ENCODE measurements around the gene CLDN18.

DNA sequence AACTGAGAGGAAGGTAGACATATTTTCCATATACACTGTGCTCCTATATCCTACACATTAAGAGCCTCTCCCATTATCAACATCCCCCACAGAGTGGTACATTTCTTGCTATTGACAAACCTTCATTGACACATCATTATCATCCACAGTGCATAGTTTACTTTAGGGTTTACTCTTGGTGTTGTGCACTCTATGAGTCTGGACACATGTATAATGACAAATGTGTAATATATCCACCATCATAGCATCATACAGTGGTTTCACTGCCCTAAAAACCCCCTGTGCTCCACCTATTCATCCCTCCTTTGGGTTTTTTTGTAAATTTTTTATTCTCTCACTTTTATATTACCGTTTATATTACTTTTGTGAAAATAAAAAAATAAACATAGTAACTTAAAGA lies 22.2 kb upstream of the CLDN18 start:
- TF ChIP-seq, protein P1, sequence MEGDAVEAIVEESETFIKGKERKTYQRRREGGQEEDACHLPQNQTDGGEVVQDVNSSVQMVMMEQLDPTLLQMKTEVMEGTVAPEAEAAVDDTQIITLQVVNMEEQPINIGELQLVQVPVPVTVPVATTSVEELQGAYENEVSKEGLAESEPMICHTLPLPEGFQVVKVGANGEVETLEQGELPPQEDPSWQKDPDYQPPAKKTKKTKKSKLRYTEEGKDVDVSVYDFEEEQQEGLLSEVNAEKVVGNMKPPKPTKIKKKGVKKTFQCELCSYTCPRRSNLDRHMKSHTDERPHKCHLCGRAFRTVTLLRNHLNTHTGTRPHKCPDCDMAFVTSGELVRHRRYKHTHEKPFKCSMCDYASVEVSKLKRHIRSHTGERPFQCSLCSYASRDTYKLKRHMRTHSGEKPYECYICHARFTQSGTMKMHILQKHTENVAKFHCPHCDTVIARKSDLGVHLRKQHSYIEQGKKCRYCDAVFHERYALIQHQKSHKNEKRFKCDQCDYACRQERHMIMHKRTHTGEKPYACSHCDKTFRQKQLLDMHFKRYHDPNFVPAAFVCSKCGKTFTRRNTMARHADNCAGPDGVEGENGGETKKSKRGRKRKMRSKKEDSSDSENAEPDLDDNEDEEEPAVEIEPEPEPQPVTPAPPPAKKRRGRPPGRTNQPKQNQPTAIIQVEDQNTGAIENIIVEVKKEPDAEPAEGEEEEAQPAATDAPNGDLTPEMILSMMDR (IDR thresholded peaks at IDR 0.05; ENCODE audit: low read depth, low read length, missing input control) = no peak
- no peak for TF ChIP-seq SP1 (IDR thresholded peaks at IDR 0.05)
- TF ChIP-seq GABPA (IDR thresholded peaks at IDR 0.05 in 1 of 2, conservative IDR thresholded peaks at IDR 0.05 in 1 of 2) = no peak
- no peak for TF ChIP-seq FOXA1 (IDR thresholded peaks at IDR 0.05)
- TF ChIP-seq, protein P2, sequence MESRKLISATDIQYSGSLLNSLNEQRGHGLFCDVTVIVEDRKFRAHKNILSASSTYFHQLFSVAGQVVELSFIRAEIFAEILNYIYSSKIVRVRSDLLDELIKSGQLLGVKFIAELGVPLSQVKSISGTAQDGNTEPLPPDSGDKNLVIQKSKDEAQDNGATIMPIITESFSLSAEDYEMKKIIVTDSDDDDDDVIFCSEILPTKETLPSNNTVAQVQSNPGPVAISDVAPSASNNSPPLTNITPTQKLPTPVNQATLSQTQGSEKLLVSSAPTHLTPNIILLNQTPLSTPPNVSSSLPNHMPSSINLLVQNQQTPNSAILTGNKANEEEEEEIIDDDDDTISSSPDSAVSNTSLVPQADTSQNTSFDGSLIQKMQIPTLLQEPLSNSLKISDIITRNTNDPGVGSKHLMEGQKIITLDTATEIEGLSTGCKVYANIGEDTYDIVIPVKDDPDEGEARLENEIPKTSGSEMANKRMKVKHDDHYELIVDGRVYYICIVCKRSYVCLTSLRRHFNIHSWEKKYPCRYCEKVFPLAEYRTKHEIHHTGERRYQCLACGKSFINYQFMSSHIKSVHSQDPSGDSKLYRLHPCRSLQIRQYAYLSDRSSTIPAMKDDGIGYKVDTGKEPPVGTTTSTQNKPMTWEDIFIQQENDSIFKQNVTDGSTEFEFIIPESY (IDR thresholded peaks at IDR 0.05) = no peak
- TF ChIP-seq JUND (IDR thresholded peaks at IDR 0.05) = no peak
- TF ChIP-seq YY1 (IDR thresholded peaks at IDR 0.05) = no peak
- TF ChIP-seq, protein P3, sequence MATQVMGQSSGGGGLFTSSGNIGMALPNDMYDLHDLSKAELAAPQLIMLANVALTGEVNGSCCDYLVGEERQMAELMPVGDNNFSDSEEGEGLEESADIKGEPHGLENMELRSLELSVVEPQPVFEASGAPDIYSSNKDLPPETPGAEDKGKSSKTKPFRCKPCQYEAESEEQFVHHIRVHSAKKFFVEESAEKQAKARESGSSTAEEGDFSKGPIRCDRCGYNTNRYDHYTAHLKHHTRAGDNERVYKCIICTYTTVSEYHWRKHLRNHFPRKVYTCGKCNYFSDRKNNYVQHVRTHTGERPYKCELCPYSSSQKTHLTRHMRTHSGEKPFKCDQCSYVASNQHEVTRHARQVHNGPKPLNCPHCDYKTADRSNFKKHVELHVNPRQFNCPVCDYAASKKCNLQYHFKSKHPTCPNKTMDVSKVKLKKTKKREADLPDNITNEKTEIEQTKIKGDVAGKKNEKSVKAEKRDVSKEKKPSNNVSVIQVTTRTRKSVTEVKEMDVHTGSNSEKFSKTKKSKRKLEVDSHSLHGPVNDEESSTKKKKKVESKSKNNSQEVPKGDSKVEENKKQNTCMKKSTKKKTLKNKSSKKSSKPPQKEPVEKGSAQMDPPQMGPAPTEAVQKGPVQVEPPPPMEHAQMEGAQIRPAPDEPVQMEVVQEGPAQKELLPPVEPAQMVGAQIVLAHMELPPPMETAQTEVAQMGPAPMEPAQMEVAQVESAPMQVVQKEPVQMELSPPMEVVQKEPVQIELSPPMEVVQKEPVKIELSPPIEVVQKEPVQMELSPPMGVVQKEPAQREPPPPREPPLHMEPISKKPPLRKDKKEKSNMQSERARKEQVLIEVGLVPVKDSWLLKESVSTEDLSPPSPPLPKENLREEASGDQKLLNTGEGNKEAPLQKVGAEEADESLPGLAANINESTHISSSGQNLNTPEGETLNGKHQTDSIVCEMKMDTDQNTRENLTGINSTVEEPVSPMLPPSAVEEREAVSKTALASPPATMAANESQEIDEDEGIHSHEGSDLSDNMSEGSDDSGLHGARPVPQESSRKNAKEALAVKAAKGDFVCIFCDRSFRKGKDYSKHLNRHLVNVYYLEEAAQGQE (IDR thresholded peaks at IDR 0.05) = no peak
- TF ChIP-seq TAF1 (conservative IDR thresholded peaks at IDR 0.05) = no peak
- TF ChIP-seq, protein P4, sequence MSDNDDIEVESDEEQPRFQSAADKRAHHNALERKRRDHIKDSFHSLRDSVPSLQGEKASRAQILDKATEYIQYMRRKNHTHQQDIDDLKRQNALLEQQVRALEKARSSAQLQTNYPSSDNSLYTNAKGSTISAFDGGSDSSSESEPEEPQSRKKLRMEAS (IDR thresholded peaks at IDR 0.05) = no peak
- TF ChIP-seq, protein P5, sequence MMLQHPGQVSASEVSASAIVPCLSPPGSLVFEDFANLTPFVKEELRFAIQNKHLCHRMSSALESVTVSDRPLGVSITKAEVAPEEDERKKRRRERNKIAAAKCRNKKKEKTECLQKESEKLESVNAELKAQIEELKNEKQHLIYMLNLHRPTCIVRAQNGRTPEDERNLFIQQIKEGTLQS (IDR thresholded peaks at IDR 0.05) = no peak
- no peak for TF ChIP-seq RAD21 (IDR thresholded peaks at IDR 0.05)

Measured in liver (tissue), 3 donors.